Sigmoid colon (tissue), 3 donors: ENCODE measurements around the gene PTCD1.

Experiments used
- POLR2A ChIP-seq, 2 donors: fragments of 450-650 bp; IDR thresholded peaks; one replicate each; pipeline ENCODE4 v1.6.1; 2016; ENCODE audit warnings: antibody characterized with exemption in 2 of 2, mild to moderate bottlenecking in 2 of 2, moderate library complexity in 2 of 2
- TF ChIP-seq, protein P1 (sequence below), 4 experiments: fragments of 450-650 bp in 3 of 4; fragments of 200-600 bp in 1 of 4; IDR thresholded peaks; one replicate each; pipeline ENCODE4 v1.5.1; 2016 to 2019; ENCODE audit warnings: antibody characterized with exemption in 4 of 4, mild to moderate bottlenecking in 3 of 4, moderate library complexity in 2 of 4

DNA sequence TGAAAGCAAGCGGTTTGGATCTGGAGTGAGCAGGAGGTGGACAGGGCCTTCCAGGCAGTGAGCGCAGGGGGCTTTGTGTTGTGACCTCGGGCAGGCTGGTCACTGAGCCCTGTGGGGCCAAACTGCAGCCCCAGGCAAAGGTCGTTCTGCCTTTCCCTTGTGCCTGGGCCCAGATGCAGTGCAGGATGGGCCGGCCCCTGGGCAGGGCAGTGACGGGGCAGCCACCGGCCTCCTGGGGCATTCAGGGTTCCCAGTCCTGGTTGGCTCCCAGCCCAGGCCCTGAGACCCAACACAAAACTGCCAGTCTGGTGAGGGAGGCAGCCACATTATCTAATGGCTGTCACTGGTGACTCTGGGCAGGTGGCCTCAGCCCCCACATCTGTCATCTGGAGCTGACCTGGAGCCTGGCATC lies 56.9 kb downstream of the PTCD1 start:
- TF ChIP-seq, protein P1, sequence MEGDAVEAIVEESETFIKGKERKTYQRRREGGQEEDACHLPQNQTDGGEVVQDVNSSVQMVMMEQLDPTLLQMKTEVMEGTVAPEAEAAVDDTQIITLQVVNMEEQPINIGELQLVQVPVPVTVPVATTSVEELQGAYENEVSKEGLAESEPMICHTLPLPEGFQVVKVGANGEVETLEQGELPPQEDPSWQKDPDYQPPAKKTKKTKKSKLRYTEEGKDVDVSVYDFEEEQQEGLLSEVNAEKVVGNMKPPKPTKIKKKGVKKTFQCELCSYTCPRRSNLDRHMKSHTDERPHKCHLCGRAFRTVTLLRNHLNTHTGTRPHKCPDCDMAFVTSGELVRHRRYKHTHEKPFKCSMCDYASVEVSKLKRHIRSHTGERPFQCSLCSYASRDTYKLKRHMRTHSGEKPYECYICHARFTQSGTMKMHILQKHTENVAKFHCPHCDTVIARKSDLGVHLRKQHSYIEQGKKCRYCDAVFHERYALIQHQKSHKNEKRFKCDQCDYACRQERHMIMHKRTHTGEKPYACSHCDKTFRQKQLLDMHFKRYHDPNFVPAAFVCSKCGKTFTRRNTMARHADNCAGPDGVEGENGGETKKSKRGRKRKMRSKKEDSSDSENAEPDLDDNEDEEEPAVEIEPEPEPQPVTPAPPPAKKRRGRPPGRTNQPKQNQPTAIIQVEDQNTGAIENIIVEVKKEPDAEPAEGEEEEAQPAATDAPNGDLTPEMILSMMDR (IDR thresholded peaks at IDR 0.05) = no peak
- TF ChIP-seq POLR2A (IDR thresholded peaks at IDR 0.05) = no peak
